ENCODE measurements around the gene OLA1. TPM values are rescaled to one million over a fixed set of nuclear protein-coding genes. Genes with fewer than 3 reads are reported as not detected.

Gene OLA1
- total and polyA plus RNA-seq, 9 of the 15 experiments (the other 6 are each of a cell fraction or from before 2014, with no cell fraction given): 208 to 353 (median 225) TPM

GRCh38 chr2:174223388-174223787 lies 24.9 kb downstream of the OLA1 start:
- no peaks in the 10 kb centered on the region for H3K9me3 ChIP-seq (replicated peaks; ENCODE audit: control insufficient read depth, insufficient read depth, low read depth, low read length)
- no peak overlapping the region for H3K4me3 ChIP-seq
- FAIRE-seq (no peak), DNase-seq (ENCODE audit: extremely low read depth in 1 of 4, low spot score in 3 of 4) (no peak), ATAC-seq (no peak)
- ChIA-PET CTCF (ENCODE audit: low intra/inter-chr PET ratio) (no interaction called here), POLR2A (no interaction called here)
- H3K27me3 ChIP-seq (ENCODE audit: control insufficient read depth in 2 of 2, insufficient read depth in 2 of 2, low read length in 2 of 2): no peaks in the 10 kb centered on the region
- H3K4me2 ChIP-seq (ENCODE audit: insufficient read depth, low read length): no peak overlapping the region
- H3K27ac ChIP-seq (ENCODE audit: extremely low read depth, low read depth, low read length): no peak overlapping the region
- in situ Hi-C loops (cut with MboI) (no loop called here), intact Hi-C loops (cut with micrococcal nuclease) (no loop called here)
- H4K20me1 ChIP-seq (replicated peaks; ENCODE audit: control insufficient read depth, insufficient read depth, low read length): peaks cover 8% of the 10 kb centered on the region; the same call in 1 of the 2 replicates
- no peak overlapping the region for H3K9ac ChIP-seq (ENCODE audit: insufficient read depth in 1 of 2, low read depth in 2 of 2, low read length in 2 of 2)
- H3K4me1 ChIP-seq (replicated peaks in 1 of 2; ENCODE audit: control insufficient read depth in 2 of 2, insufficient read depth in 2 of 2, low read length in 2 of 2): peaks cover 5 to 11% of the 10 kb centered on the region in 2 experiments; a peak in 3 of 5 replicates
- no peaks in the 10 kb centered on the region for H3K9me1 ChIP-seq (ENCODE audit: control insufficient read depth, insufficient read depth, low read length)
- WGBS (ENCODE audit: insufficient coverage, low coverage, missing lambda C conversion rate): 94% methylated on average over 3 of the region's 3 CpGs
- no TSS peak for BruUV-seq (replicated peaks)
- TF ChIP-seq POU5F1 (IDR thresholded peaks at IDR 0.05; ENCODE audit: borderline replicate concordance, low read depth, low read length, partially characterized antibody) (no peak), ETV5 (CRISPR knock-in tag; IDR thresholded peaks at IDR 0.05; ENCODE audit: low read depth) (no peak), BRF1 (IDR thresholded peaks at IDR 0.05; ENCODE audit: borderline replicate concordance, extremely low read depth, insufficient read length) (no peak), UBTF (IDR thresholded peaks at IDR 0.05; ENCODE audit: borderline replicate concordance in 1 of 2, low read depth in 2 of 2, low read length in 2 of 2) (no peak)
- TF ChIP-seq, protein P1, sequence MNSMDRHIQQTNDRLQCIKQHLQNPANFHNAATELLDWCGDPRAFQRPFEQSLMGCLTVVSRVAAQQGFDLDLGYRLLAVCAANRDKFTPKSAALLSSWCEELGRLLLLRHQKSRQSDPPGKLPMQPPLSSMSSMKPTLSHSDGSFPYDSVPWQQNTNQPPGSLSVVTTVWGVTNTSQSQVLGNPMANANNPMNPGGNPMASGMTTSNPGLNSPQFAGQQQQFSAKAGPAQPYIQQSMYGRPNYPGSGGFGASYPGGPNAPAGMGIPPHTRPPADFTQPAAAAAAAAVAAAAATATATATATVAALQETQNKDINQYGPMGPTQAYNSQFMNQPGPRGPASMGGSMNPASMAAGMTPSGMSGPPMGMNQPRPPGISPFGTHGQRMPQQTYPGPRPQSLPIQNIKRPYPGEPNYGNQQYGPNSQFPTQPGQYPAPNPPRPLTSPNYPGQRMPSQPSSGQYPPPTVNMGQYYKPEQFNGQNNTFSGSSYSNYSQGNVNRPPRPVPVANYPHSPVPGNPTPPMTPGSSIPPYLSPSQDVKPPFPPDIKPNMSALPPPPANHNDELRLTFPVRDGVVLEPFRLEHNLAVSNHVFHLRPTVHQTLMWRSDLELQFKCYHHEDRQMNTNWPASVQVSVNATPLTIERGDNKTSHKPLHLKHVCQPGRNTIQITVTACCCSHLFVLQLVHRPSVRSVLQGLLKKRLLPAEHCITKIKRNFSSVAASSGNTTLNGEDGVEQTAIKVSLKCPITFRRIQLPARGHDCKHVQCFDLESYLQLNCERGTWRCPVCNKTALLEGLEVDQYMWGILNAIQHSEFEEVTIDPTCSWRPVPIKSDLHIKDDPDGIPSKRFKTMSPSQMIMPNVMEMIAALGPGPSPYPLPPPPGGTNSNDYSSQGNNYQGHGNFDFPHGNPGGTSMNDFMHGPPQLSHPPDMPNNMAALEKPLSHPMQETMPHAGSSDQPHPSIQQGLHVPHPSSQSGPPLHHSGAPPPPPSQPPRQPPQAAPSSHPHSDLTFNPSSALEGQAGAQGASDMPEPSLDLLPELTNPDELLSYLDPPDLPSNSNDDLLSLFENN (IDR thresholded peaks at IDR 0.05; ENCODE audit: low read depth in 2 of 2, low read length in 2 of 2): no peak
- no peak overlapping the region for H2AFZ ChIP-seq (ENCODE audit: low read depth, low read length)
- peaks cover 62% of the 10 kb centered on the region for H3K79me2 ChIP-seq (ENCODE audit: control insufficient read depth, insufficient read depth, low read length)
- H3K36me3 ChIP-seq (ENCODE audit: control insufficient read depth, insufficient read depth, low read length): peaks cover 72% of the 10 kb centered on the region

Measured in K562 (cell line).